UCSD-AML1 (cell line): ENCODE results near the gene ADORA2A.

ENCODE experiments used
- DNase-seq: peaks from one replicate; lab custom pipeline; 2025; ENCODE audit not compliant: unreplicated experiment; lab: John Stamatoyannopoulos, UW

The ADORA2A gene

GRCh38 chr22:24417200-24417599 lies 10.2 kb upstream of the ADORA2A start:
- DNase-seq = no peak

- DNase-seq = no peak
Observed at GRCh38 chr22:24417901-24418641, 9.3 kb upstream of the ADORA2A start.

- DNase-seq = no peak
Observed at GRCh38 chr22:24418786-24419474, 8.5 kb upstream of the ADORA2A start.

GRCh38 chr22:24419475-24419850 lies 7.9 kb upstream of the ADORA2A start:
- DNase-seq = no peak

- DNase-seq = no peak
Observed at GRCh38 chr22:24420072-24420976, 7.1 kb upstream of the ADORA2A start.

GRCh38 chr22:24420977-24421343 lies 6.4 kb upstream of the ADORA2A start:
- no peak for DNase-seq

- DNase-seq = no peak
Observed at GRCh38 chr22:24421428-24421931, 5.9 kb upstream of the ADORA2A start.

- DNase-seq = no peak
Observed at GRCh38 chr22:24422102-24422665, 5.2 kb upstream of the ADORA2A start.

GRCh38 chr22:24423519-24424000 lies 3.8 kb upstream of the ADORA2A start:
- DNase-seq = peak; percentile 66

GRCh38 chr22:24424001-24424900 lies 3.1 kb upstream of the ADORA2A start:
- no peak for DNase-seq

GRCh38 chr22:24424901-24425775 lies 2.3 kb upstream of the ADORA2A start:
- no peak for DNase-seq

- DNase-seq = no peak
Observed at GRCh38 chr22:24426436-24426835, 963 bp upstream of the ADORA2A start.

- DNase-seq = no peak
Observed at GRCh38 chr22:24426851-24427499, 424 bp upstream of the ADORA2A start.

- DNase-seq = no peak
Observed at GRCh38 chr22:24428751-24429410, 1.5 kb downstream of the ADORA2A start.

GRCh38 chr22:24429411-24430365 lies 2.3 kb downstream of the ADORA2A start:
- peak; percentile 78 for DNase-seq

- no peak for DNase-seq
Observed at GRCh38 chr22:24430431-24431308, 3.3 kb downstream of the ADORA2A start.
